Activated CD8-positive, alpha-beta memory T cell treated with anti-CD3 and anti-CD28 coated beads, Interleukin-2, amount 50 U/mL, for 1 hour (primary cell): ENCODE measurements around the gene DAB2IP.
"Not testable (repeated sequence)": the region's sequence is repeated elsewhere in the genome, so short reads cannot be mapped to it uniquely, and the experiment has no call there.

Experiments used
- DNase-seq: peaks from one replicate; pipeline ENCODE4 v3.0.0-alpha.2; 2020; ENCODE audit errors: extremely low read depth

Gene DAB2IP

DNA sequence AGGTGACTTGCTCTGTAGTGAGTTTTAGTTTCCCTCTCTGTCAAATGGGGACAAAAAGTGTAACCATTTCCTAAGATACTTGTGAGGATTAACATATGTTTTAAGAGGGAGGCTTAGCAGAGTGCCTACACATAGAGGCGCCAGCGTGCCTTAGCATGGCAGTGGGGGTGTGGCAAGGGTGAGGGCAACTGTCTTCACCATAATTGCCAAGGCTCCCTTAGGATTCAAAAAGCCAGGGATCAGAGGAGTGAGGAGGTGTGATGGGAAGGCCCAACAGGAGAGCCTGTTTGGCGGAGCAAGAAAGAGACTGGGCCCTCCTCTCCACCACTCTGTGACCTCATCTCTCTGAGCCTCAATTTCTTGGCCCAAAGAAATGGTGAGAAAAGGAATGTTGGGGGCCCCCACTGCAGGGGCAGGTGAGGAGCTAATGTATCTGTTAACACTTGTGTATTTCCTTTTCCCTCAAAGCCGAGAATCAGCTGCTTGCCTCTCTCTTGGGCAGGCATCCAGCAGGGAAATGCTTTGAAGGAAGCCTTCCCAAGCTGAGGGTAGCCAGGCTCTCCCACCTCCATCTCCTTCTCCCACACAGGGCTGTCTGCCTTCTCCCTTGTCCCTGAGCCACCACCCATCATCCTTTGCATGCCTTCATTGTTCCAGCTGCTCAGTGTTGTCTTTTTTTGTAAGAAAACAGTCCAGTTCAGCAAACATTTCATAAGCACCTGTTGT lies 76.0 kb downstream of the DAB2IP start:
- DNase-seq = no peak

GRCh38 chr9:121728916-121729315 lies 77.5 kb downstream of the DAB2IP start:
- no peak for DNase-seq

GRCh38 chr9:121729769-121730562 lies 78.5 kb downstream of the DAB2IP start:
- no peak for DNase-seq

DNA sequence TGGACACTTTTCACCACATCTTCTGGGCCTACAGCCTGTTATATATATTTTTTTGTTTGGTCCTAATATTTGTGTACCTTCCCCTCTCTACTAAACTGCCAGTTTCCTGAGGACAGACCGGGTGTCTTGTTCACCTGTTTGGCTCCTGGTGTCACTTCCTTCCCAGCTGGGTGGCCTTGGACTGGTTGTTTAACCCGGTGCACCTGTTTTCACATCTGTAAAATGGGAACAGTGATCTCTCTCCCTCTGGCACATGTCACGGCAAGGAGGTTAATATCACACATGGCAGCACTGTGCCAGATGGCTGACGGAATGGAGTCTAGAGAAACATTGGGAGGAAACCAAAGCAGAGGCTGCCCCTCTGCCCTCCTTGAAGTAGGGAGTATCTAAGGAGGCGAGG lies 79.7 kb downstream of the DAB2IP start:
- DNase-seq = no peak

DNA sequence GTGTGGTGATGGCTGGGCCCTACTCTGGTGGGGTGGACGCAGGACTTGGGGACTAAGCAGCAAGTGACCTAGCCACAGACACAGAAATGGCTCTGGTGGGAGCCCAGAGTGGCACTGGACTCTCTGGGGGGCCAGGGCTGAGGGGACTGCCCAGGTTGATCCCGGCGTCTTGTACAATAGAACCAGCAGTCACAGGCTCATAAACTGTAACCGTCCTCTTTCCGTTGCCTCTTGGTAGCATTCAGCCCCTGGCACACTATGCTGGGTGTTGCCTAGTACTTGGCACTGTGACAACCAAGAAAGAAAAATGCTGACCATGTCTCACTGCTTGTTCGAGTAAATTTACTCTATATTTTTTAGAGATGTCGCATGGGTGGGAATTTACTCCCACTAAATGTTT lies 80.5 kb downstream of the DAB2IP start:
- no peak for DNase-seq

DNA sequence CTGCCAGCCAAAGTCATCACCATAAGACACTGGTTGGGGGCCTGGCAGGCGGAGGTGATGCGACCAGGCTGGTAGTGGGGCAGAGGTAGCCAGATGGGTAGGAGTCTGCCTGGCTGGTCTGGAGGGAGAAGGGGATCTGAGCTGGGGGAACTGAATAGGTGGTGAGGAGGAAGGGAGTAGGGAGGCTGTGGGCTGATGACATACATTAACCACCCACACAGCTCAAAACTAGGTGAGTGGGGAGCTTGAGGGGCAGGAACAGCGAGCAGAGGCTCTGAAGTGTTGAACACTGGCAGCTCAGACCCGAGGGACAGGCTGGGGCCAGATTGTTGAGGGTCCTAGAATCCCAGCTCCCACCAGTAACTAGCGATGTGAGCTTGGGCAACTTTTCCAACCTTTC lies 81.0 kb downstream of the DAB2IP start:
- no peak for DNase-seq

- DNase-seq = no peak
These were observed 81.5 kb downstream of the DAB2IP start for GRCh38 chr9:121732886-121733285.

DNA sequence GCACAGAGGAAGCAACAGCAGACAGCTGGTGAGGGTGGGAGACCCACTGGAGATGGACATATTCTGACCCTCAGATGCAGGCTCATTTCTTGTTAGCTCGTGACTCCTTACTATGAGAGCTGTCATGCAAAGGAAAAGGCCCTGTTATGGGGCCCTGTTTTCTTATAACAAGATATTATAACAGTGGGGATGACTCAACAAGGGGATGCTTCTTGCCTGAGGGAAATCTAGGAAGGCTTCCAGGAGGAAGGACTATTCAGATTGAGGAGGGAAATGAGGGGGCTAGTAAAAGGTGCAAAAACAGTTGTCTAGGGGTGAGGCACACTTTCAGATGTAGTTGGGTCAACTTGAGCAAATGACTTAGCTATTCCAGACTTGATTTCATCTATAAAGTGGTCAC lies 83.0 kb downstream of the DAB2IP start:
- no peak for DNase-seq

DNA sequence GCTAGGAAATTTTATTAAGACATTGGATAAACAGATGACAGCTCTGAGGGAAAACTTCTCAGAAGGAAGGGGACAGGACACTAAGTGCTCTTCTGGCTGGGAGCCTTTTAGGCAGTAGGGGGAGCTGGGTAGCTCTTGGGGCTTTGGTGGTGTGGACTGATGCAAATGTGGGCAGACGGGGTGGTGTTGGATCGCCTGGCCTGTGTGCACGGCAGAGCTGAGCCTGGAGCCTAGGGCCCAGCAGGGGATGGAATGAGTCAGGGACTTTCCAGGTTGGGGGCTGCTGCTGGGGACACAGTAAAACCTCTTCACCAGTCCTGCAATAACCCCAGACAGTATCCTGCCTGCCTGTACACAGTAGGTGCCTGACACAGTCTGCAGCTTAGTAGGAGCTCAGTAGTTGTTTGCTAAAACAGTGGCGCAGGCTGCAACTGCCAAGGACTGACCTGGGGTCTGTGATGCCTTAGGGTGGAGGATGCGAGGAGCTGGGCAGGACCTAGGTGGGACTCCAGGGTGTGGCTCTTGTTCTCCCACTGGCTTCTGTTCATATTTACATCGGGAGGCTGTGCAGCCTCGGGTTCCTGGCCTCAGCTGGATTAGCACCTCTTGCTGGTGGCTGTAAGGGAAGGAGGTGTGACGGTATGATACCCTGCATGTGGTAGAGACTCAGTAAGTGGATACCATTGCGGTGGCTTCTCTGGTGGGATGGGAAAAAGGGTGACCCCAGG lies 83.8 kb downstream of the DAB2IP start:
- no peak for DNase-seq

DNA sequence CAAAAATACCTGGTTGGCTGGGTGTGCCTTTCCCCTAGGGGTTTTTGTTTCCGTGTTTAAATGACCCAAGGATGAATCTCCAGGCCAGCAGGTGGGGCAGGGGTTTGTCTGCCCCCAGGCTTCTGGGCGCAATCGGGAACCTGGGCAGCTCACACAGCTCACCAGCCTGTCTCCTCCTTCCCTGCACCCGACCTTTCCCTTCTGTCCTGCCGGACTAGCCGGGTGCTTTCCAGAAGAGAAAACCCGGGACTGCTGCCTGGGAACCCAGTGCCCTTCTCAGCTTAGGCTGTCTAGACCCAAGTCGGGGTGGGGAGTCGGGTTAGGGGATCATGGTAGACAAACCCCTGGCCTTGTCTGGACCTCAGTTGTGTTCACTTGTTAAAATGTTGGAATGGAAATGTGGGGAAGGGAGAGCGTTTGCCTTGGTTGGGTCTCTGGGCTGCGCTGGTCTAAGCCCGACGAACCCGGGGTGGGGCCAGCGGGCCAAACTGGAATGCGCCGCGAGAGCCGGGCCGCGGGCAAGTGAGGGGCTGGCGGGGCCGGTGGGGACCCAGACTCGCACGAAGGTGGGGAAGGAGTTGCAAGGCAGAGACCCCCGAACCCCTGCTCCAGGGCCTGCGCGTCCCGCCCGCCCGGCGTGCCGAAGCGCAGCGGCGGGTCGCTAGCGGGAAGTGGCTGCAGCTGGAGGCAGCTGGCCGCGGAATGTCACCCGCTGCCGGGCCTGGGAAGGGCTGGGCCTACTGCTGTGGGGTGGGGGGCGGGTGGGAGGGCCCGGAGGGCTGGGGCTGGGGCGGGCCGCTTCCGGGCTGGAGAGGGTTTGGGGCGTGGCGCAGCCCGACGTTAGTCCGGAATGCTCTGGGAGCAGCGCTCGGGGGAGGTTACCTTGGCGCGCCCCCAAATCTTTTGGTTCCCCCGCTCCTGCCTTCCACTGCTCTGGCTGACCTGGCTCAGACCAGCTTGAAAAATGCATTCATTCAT lies 84.6 kb downstream of the DAB2IP start:
- DNase-seq = no peak

DNA sequence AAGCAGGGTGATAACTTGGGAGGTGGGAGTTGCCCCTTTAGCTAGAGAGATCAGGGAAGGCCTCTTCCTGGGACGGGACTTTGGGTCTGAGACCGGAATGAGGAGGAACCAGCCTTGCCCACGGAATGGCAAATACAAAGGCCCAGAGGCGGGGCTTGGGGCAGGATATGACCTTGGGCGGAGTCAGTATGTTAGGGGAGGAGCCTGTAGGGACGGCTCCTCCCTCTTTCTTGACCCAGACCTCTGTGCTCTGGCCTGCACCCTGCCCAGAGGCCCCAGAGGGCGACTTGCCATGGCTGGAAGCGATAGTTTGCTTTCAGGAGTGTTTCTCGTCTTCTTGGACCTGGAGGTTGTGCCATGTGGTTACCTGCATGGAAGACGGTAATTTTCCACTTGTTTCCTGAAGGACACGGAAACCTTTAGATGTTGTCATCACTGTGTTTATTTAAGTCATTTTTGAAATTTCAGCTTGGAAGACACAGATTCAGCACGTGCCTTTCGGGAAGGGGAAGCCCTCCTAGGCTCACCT lies 85.6 kb downstream of the DAB2IP start:
- no peak for DNase-seq

- DNase-seq = no peak
These were observed 86.1 kb downstream of the DAB2IP start for GRCh38 chr9:121737481-121737931.

DNA sequence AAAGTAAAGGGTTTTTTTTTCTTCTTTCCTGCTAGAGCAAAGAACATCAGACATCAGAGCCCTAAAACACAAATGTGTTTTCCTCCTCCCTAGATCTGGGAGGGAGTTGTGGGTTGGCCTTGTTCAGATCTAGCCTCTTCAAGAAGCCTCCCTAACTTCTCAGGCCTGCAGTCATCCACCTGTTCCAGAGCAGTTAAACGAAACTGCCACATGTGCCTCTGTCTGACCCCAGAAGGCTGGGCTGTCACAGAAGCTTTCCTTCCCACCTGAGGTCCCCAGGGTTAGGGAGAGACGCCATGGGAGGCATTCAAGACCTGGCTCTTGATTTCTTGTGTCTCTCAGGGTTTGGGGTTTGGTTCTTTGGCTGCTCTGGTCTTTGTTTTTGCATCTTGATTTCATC lies 87.0 kb downstream of the DAB2IP start:
- no peak for DNase-seq

DNA sequence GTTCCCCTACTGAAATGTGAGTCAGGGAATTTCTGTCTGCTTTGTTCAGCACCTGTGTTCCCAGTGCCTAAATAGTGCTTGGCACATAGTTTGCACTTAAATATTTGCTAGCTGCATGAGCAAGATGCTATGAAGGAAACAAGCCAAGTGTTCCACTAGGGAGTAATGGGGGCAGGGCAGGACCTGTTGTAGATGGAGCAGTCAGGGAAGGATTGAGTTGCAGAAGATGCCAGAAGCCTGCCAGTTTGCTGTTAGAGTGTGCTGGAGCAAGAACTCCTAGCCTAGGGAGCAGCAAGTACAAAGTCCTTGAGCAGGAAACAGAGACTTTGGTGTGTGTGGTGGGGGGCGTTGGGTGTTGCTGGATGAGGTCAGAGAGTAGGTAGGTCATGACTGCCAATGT lies 87.5 kb downstream of the DAB2IP start:
- DNase-seq = no peak

DNA sequence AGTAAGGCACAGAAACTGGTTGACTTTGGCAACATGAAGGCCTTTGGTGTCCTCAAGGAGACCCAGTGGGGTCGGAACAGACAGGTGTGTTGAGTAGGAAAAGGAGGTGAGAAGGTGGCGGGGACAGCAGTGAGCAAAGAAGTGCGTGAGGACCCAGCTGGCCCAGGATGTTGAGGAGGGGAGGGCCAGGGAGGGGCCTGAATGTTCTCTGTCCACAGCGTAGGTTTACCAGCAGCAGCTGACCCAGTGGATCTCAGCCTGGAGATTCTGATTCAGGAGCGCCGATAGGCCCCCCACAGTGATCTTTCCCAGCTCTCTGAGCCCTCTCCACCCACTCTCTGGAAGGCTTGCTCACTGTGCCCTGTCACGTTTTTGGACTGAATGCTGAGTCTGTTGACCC lies 88.5 kb downstream of the DAB2IP start:
- DNase-seq = no peak

GRCh38 chr9:121741228-121741918 lies 89.9 kb downstream of the DAB2IP start:
- DNase-seq = no peak

DNA sequence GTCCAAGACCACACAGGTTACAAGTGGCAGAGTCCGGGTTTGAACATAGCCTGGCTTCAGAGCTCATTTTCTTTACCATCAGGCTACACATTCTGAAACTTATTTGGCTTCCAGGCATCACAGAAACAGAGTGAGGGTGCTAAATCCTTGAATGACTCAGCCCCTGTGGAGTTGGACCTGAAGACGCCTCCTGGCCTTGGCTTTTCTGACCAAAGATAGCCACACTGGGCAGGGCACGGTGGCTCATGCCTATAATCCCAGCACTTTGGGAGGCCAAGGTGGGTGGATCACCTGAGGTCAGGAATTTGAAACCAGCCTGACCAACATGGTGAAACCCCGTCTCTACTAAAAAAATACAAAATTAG lies 90.5 kb downstream of the DAB2IP start:
- DNase-seq = not testable (repeated sequence)

DNA sequence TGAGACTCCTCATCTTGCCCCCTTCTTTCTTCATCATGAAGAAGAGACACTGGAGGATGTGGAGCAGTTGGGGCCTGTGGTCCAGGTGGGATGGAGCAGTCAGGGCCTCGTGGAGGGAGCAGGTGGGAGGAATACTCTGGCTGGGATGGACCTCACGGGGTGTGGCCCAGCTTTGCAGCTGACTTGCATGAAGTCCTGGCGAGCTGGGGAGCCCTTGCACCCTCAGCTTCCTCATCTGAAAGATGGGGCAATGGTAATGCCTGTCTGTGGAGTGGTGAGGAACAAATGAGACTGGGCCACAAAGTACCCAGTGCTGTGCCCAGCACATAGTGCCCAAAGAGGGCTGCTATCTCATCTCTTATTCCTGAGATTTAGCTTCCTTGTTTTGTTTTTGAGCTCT lies 91.5 kb downstream of the DAB2IP start:
- no peak for DNase-seq

- no peak for DNase-seq
These were observed 92.1 kb downstream of the DAB2IP start for GRCh38 chr9:121743441-121744001.

DNA sequence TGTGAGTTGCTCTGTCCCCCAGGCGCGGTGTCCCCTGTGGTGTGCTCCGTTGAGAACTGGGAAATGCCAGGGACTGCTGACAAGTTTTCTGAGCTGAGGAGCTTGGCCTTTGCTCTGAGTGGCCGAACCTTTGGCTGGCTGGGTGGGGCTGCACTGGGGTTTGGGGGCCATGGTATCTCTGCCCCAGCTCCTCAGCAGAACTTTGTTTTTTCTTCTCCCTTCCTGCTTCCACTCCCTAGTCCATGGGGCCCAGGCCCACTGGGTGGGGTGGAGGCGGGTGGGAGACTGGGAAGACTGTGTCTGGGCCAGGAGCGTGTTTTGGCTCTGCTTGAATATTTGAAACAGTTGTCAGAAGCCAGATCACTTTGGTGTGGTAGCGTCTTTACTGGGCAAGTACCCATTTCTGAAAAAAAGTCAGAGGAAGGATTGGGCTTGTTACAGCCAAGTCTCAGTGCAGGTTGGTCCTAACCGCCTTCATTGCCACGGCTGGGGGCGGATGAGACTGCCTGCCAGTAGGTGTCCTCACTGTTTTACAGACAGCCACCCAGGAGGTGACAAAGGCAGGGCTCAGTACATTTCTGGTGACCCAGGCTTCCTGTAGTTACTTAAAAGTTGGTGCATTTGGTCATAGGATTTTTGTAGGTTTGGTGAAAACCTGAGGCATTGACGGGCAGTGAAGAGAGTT lies 92.7 kb downstream of the DAB2IP start:
- no peak for DNase-seq
